Measurements from ENCODE around the gene HSD17B14. TPM values are rescaled to one million over a fixed set of nuclear protein-coding genes. Genes with fewer than 3 reads are reported as not detected.

HSD17B14 gene
- polyA plus RNA-seq, 1 experiment: 2.3 TPM

GRCh38 chr19:48798937-48799336 lies 37.4 kb downstream of the HSD17B14 start:
- TF ChIP-seq CTCF (IDR thresholded peaks at IDR 0.05; ENCODE audit: low read depth, low read length): no peak
- Histone ChIP-seq H3K9me3 (ENCODE audit: control insufficient read depth, insufficient read depth, low read length) (no peaks in the 10 kb centered on the region; the same call in 1 of the 2 replicates), H3K27ac (ENCODE audit: low read depth, low read length) (no peak overlapping the region), H3K4me3 (ENCODE audit: low read depth, low read length) (no peak overlapping the region), H3K27me3 (ENCODE audit: control insufficient read depth, insufficient read depth, low read length) (no peaks in the 10 kb centered on the region)
- CTCF ChIA-PET: interaction anchor here (0.7 to 1.4 kb wide), 3 partner anchors 9 to 44 kb away, joined by 3 to 5 read pairs (median 3); no protein-coding TSS in a partner anchor
- DNase-seq (ENCODE audit: low read depth, low spot score): no peak
- POLR2A ChIA-PET: interaction anchor here (1.5 kb wide), 1 partner anchor 13 kb away, joined by 7 read pairs; no protein-coding TSS in a partner anchor

- Histone ChIP-seq H3K9me3 (ENCODE audit: control insufficient read depth, insufficient read depth, low read length) (no peaks in the 10 kb centered on the region; the same call in 1 of the 2 replicates), H3K27ac (ENCODE audit: low read depth, low read length) (no peak overlapping the region), H3K27me3 (ENCODE audit: control insufficient read depth, insufficient read depth, low read length) (no peaks in the 10 kb centered on the region), H3K4me3 (ENCODE audit: low read depth, low read length) (no peak overlapping the region)
- ChIA-PET POLR2A (no interaction called here), CTCF (interaction anchor here (4.0 kb wide), 1 partner anchor 44 kb away, joined by 59 read pairs; no protein-coding TSS in a partner anchor)
- no peak for DNase-seq (ENCODE audit: low read depth, low spot score)
- no peak for TF ChIP-seq CTCF (IDR thresholded peaks at IDR 0.05; ENCODE audit: low read depth, low read length)
These were observed 39.2 kb downstream of the HSD17B14 start for GRCh38 chr19:48797103-48797502.

GRCh38 chr19:48796298-48797083 lies 39.8 kb downstream of the HSD17B14 start:
- CTCF ChIA-PET: interaction anchor here (1.0 to 4.0 kb wide), 6 partner anchors 10 to 150 kb away, joined by 3 to 59 read pairs (median 8); partner anchors contain the start of genes CA11 and HSD17B14
- Histone ChIP-seq H3K27ac (ENCODE audit: low read depth, low read length) (no peak overlapping the region), H3K27me3 (ENCODE audit: control insufficient read depth, insufficient read depth, low read length) (no peaks in the 10 kb centered on the region), H3K4me3 (ENCODE audit: low read depth, low read length) (no peak overlapping the region), H3K9me3 (ENCODE audit: control insufficient read depth, insufficient read depth, low read length) (no peaks in the 10 kb centered on the region; the same call in 1 of the 2 replicates)
- no peak for TF ChIP-seq CTCF (IDR thresholded peaks at IDR 0.05; ENCODE audit: low read depth, low read length)
- POLR2A ChIA-PET: no interaction called here
- DNase-seq (ENCODE audit: low read depth, low spot score): no peak

GRCh38 chr19:48795685-48796070 lies 40.6 kb downstream of the HSD17B14 start:
- no peaks in the 10 kb centered on the region for H3K27me3 ChIP-seq (ENCODE audit: control insufficient read depth, insufficient read depth, low read length)
- no peaks in the 10 kb centered on the region; the same call in 1 of the 2 replicates for H3K9me3 ChIP-seq (ENCODE audit: control insufficient read depth, insufficient read depth, low read length)
- ChIA-PET CTCF (interaction anchor here (0.7 to 4.0 kb wide), 27 partner anchors 9 to 198 kb away, joined by 3 to 59 read pairs (median 4); partner anchors contain the start of genes BCAT2, CA11, DHDH and GYS1), POLR2A (interaction anchor here (0.6 to 1.3 kb wide), 8 partner anchors 10 to 170 kb away, joined by 3 to 6 read pairs (median 4); partner anchors contain the start of gene PPP1R15A)
- TF ChIP-seq CTCF (IDR thresholded peaks at IDR 0.05; ENCODE audit: low read depth, low read length): no peak
- DNase-seq (ENCODE audit: low read depth, low spot score): no peak
- H3K4me3 ChIP-seq (ENCODE audit: low read depth, low read length): no peak overlapping the region
- H3K27ac ChIP-seq (ENCODE audit: low read depth, low read length): peak overlapping the region; percentile 87

Data from AG04450 (cell line).